K562 (cell line): ENCODE data around the gene LIMCH1. TPM values are rescaled to one million over a fixed set of nuclear protein-coding genes. Genes with fewer than 3 reads are reported as not detected.

Experiments
- ATAC-seq: fragments of 200-7000 bp; cut with Tn5 transposase; 3 replicates; pipeline ENCODE4 v1.9.1; 2020; ENCODE audit warnings: moderate library complexity
- BruUV-seq: library from RNA; stranded (reverse); fragments of 400-500 nt; replicated peaks from 2 replicates; lab custom pipeline; 2021; lab: Mats Ljungman, UMichigan
- CTCF ChIA-PET: fragments of 300-600 bp; formaldehyde crosslinking; extraction: SDS; loops from one replicate; lab custom pipeline; 2021; ENCODE audit warnings: low intra/inter-chr PET ratio; lab: Yijun Ruan, JAX
- POLR2A ChIA-PET: fragments of 300-600, 350-650 bp; sonication (Branson Sonifier 250); formaldehyde crosslinking; extraction: SDS; loops from one replicate; lab custom pipeline; 2021; ENCODE audit warnings: antibody characterized with exemption, inconsistent platforms; lab: Yijun Ruan, JAX
- DNase-seq, 4 experiments: peaks; one replicate each; pipeline versions ENCODE4 v3.0.0 to v3.0.0-alpha.2; 2011 to 2018; ENCODE audit warnings: low spot score in 3 of 4, mixed read lengths in 3 of 4; ENCODE audit errors: extremely low read depth in 1 of 4
- FAIRE-seq: peaks from 2 replicates; lab custom pipeline; 2011; peaks lifted over from hg19 to GRCh38; lab: Jason Lieb, UNC
- H2AFZ ChIP-seq: 2 replicates; pipeline ENCODE4 v1.6.0; 2011; ENCODE audit warnings: low read depth, low read length, control low read depth, inconsistent platforms
- H3K27ac ChIP-seq: fragments of 200-600 bp; 3 replicates; pipeline ENCODE4 v1.8.0; 2011; ENCODE audit warnings: low read depth, mild to moderate bottlenecking, control low read depth, inconsistent platforms, low read length, moderate library complexity, mixed read lengths; ENCODE audit errors: extremely low read depth
- H3K27me3 ChIP-seq, 2 experiments: fragments of 300-600 bp in 1 of 2; 2 replicates in 1 of 2; 3 replicates in 1 of 2; pipeline versions ENCODE4 v1.6.0 to v1.8.0; 2011; ENCODE audit warnings: inconsistent platforms in 2 of 2, low read length in 2 of 2, mild to moderate bottlenecking in 1 of 2, mixed read lengths in 1 of 2, moderate library complexity in 1 of 2; ENCODE audit not compliant: control insufficient read depth in 2 of 2, insufficient read depth in 2 of 2
- H3K36me3 ChIP-seq: fragments of 300-600 bp; 3 replicates; pipeline ENCODE4 v1.8.0; 2011; ENCODE audit warnings: mild to moderate bottlenecking, low read length, inconsistent platforms; ENCODE audit not compliant: control insufficient read depth, insufficient read depth
- H3K4me1 ChIP-seq, 2 experiments: fragments of 200-600 bp in 1 of 2; replicated peaks in 1 of 2; 2 replicates in 1 of 2; 3 replicates in 1 of 2; pipeline versions ENCODE4 v1.5.1 to v1.8.0; 2011; ENCODE audit warnings: inconsistent platforms in 2 of 2, low read length in 2 of 2, mild to moderate bottlenecking in 1 of 2, mixed read lengths in 1 of 2, moderate library complexity in 1 of 2; ENCODE audit not compliant: control insufficient read depth in 2 of 2, insufficient read depth in 2 of 2
- H3K4me2 ChIP-seq: 2 replicates; pipeline ENCODE4 v1.6.1; 2011; ENCODE audit warnings: low read length, control low read depth, inconsistent platforms, mixed read lengths; ENCODE audit not compliant: insufficient read depth
- H3K4me3 ChIP-seq: fragments of 200-600 bp; sonication (generic), shearing (Covaris generic); 2 replicates; pipeline ENCODE4 v1.5.1; 2016; ENCODE audit warnings: control low read depth, inconsistent platforms
- H3K79me2 ChIP-seq: fragments of 200-600 bp; 3 replicates; pipeline ENCODE4 v1.8.0; 2011; ENCODE audit warnings: low read length, inconsistent platforms; ENCODE audit not compliant: control insufficient read depth, insufficient read depth
- H3K9ac ChIP-seq, 2 experiments: 2 replicates each; pipeline versions ENCODE4 v1.6.0 to v1.6.1; 2011; ENCODE audit warnings: low read depth in 2 of 2, low read length in 2 of 2, control low read depth in 1 of 2, inconsistent platforms in 1 of 2, mild to moderate bottlenecking in 1 of 2, mixed read lengths in 1 of 2; ENCODE audit not compliant: insufficient read depth in 1 of 2
- H3K9me1 ChIP-seq: one replicate; pipeline ENCODE4 v1.6.0; 2011; ENCODE audit warnings: inconsistent platforms, mild to moderate bottlenecking, low read length, moderate library complexity; ENCODE audit not compliant: control insufficient read depth, insufficient read depth
- H3K9me3 ChIP-seq: replicated peaks from 2 replicates; pipeline ENCODE4 v1.5.1; 2011; ENCODE audit warnings: low read depth, low read length, inconsistent platforms; ENCODE audit not compliant: control insufficient read depth, insufficient read depth
- H4K20me1 ChIP-seq: replicated peaks from 2 replicates; pipeline ENCODE4 v1.6.1; 2011; ENCODE audit warnings: low read length, inconsistent platforms, mixed read lengths; ENCODE audit not compliant: control insufficient read depth, insufficient read depth
- CCNT2 ChIP-seq: IDR thresholded peaks from 2 replicates; pipeline ENCODE4 v1.6.1; 2011; ENCODE audit warnings: borderline replicate concordance, low read depth, mild to moderate bottlenecking, moderate library complexity, mixed read lengths, low read length; ENCODE audit not compliant: insufficient read length; ENCODE audit errors: extremely low read depth
- ETS2 ChIP-seq: IDR thresholded peaks from 2 replicates; pipeline ENCODE4 v1.6.1; 2016; ENCODE audit warnings: borderline replicate concordance, missing genetic modification characterization, mild to moderate bottlenecking, moderate library complexity, missing compliant biosample characterization; ENCODE audit not compliant: poor library complexity, severe bottlenecking
- HCFC1 ChIP-seq: IDR thresholded peaks from 2 replicates; pipeline ENCODE4 v1.6.1; 2012; ENCODE audit warnings: low read depth, low read length, improper control_type of control experiment
- KAT2B ChIP-seq: IDR thresholded peaks from one replicate; pipeline ENCODE4 v1.6.1; 2012; ENCODE audit warnings: low read depth, mild to moderate bottlenecking, control low read depth, inconsistent platforms, low read length, moderate library complexity
- KDM1A ChIP-seq, 2 experiments: fragments of 450-650 bp; IDR thresholded peaks; 2 replicates each; pipeline ENCODE4 v1.6.1; 2016; ENCODE audit warnings: mild to moderate bottlenecking in 2 of 2
- MTA2 ChIP-seq: fragments of 450-650 bp; IDR thresholded peaks from 2 replicates; pipeline ENCODE4 v1.6.1; 2016; ENCODE audit warnings: low read depth
- PCBP2 ChIP-seq: fragments of 200-400 bp; formaldehyde crosslinking; IDR thresholded peaks from 2 replicates; pipeline ENCODE4 v1.6.1; 2018; ENCODE audit warnings: low read length, low read depth, mild to moderate bottlenecking, moderate library complexity; ENCODE audit not compliant: poor library complexity, severe bottlenecking
- POLR2G ChIP-seq: fragments of 200-400 bp; formaldehyde crosslinking; IDR thresholded peaks from 2 replicates; pipeline ENCODE4 v1.6.1; 2017; ENCODE audit warnings: low read depth, mild to moderate bottlenecking, antibody characterized with exemption, low read length, moderate library complexity
- RBM39 ChIP-seq: fragments of 200-400 bp; formaldehyde crosslinking; optimal IDR thresholded peaks from 2 replicates; pipeline ENCODE3; 2018; ENCODE audit warnings: low read depth, low read length
- SRSF9 ChIP-seq: fragments of 200-400 bp; formaldehyde crosslinking; IDR thresholded peaks from 2 replicates; pipeline ENCODE4 v1.6.1; 2017; ENCODE audit warnings: low read depth, low read length, borderline replicate concordance
- SUPT5H ChIP-seq: fragments of 450-650 bp; IDR thresholded peaks from 2 replicates; pipeline ENCODE4 v1.6.1; 2016
- ZNF121 ChIP-seq: sonication (generic); formaldehyde crosslinking; conservative IDR thresholded peaks from 2 replicates; pipeline ENCODE4 v1.8.0; 2022; ENCODE audit warnings: missing genetic modification reagents
- WGBS: fragments of 100-300 bp; shearing (Covaris generic); methylation state at CpG from one replicate; pipeline ENCODE4 v1.1.6; 2016; ENCODE audit warnings: low coverage, mixed read lengths; ENCODE audit not compliant: insufficient coverage; ENCODE audit errors: missing lambda C conversion rate; 5-methylcytosine and 5-hydroxymethylcytosine counted together
- in situ Hi-C: fragments of 300-500 bp; cut with MboI; formaldehyde crosslinking; loops from 4 replicates; pipeline ENCODE4 v1.15.0; 2018; ENCODE audit warnings: inconsistent platforms, mixed read lengths
- intact Hi-C: fragments of 100-400 bp; cut with micrococcal nuclease; formaldehyde crosslinking; loops from 2 replicates; pipeline ENCODE4 v1.14.2; 2022
- polyA plus RNA-seq, 8 experiments: library from polyadenylated mRNA; depleted of rRNA in 4 of 8; stranded (reverse) in 5 of 8; unstranded in 3 of 8; fragments of >200 nt; fragmentation: Nextera tagmentation in 2 of 8; fragmentation: Illumina TruSeq in 1 of 8; extraction: Ambion mirVana in 2 of 8; extraction: Trizol in 1 of 8; gene quantifications; 2 replicates each; pipeline versions ENCODE4 v1.2.1 to v1.2.3, GENCODE V29; 2011 to 2014; ENCODE audit warnings: inconsistent platforms in 1 of 8, missing spikeins in 1 of 8
- total RNA-seq, 7 experiments: library from RNA; depleted of rRNA in 6 of 7; stranded (reverse); fragments of >200 nt in 6 of 7; fragmentation: Illumina TruSeq in 2 of 7; extraction: Trizol in 2 of 7; gene quantifications; 2 replicates each; pipeline versions ENCODE4 v1.2.1 to v1.2.3, GENCODE V29; 2011 to 2021; ENCODE audit warnings: low replicate concordance in 1 of 7
- TF ChIP-seq, protein P1 (sequence below), 2 experiments: IDR thresholded peaks; 2 replicates each; pipeline ENCODE4 v1.6.1; 2011; ENCODE audit warnings: borderline replicate concordance in 1 of 2, control low read depth in 1 of 2, low read depth in 1 of 2, low read length in 1 of 2, mild to moderate bottlenecking in 1 of 2, mixed read lengths in 1 of 2, moderate library complexity in 1 of 2; ENCODE audit not compliant: insufficient read depth in 1 of 2, insufficient read length in 1 of 2, poor library complexity in 1 of 2, severe bottlenecking in 1 of 2; ENCODE audit errors: extremely low read depth in 1 of 2
- TF ChIP-seq, protein P2 (sequence below): fragments of 250-450 bp; sonication (Bioruptor Pico); IDR thresholded peaks from 2 replicates; pipeline ENCODE4 v1.8.0; 2022; ENCODE audit warnings: inconsistent platforms, mild to moderate bottlenecking, moderate library complexity, borderline replicate concordance
- TF ChIP-seq, protein P3 (sequence below), 3 experiments: IDR thresholded peaks in 2 of 3; conservative IDR thresholded peaks in 1 of 3; 2 replicates each; pipeline ENCODE4 v1.5.1; 2011 to 2012; ENCODE audit warnings: low read length in 3 of 3, mild to moderate bottlenecking in 3 of 3, control low read depth in 2 of 3, improper control_type of control experiment in 1 of 3, inconsistent platforms in 1 of 3, low read depth in 1 of 3, mixed read lengths in 1 of 3, moderate library complexity in 1 of 3; ENCODE audit not compliant: insufficient read depth in 2 of 3

Gene LIMCH1
- total and polyA plus RNA-seq, 9 of the 15 experiments (the other 6 are each of a cell fraction or from before 2014, with no cell fraction given) = 0.35 TPM; not detected in 8

DNA sequence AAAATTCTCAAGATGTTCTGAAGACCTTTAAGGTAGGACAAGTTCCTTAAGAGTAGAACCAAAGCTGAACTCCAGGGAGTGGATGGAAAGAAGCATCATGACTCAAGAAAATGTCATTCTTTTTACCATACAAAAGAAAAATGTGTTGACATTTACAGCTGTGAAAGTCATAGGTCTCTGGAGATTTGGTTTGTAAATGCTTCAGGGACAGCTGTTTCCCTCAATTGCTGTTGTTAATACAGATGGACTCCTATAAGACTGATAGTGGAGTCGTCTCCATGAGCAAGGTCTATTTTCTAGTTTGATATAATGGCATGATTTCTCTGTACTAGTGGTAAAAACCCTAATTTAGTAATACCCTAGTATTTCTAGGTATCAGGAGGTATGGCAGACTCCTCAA is 108.9 kb downstream of the LIMCH1 start (continued):
- TF ChIP-seq RBM39 (no peak), MTA2 (no peak)

DNA sequence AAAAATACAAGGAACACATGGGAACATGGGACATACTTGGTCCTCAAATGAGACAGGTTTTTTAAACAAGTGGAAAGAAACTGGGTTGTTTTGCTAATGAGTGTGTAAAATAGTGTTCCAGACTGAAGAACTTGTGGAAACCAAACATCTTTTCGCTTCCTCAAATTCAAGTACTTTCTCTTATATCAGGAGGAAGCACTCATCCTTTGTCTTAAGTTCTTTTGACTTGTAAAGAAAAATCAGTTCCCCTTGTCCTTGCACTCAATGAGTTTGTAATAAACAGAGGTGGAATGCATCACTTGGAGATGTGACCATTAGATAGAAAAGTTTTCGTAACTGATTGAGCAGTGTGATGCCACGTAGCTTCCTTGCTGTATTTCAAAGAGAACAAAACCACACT is 109.4 kb downstream of the LIMCH1 start:
- H3K9me1 ChIP-seq = no peaks in the 10 kb centered on the region
- H3K4me1 ChIP-seq = peaks cover 0 to 5% of the 10 kb centered on the region in 2 experiments; a peak in 1 of 5 replicates
- H3K79me2 ChIP-seq = no peaks in the 10 kb centered on the region
- TF ChIP-seq SUPT5H (no peak), PCBP2 (no peak), ZNF121 (CRISPR knock-in tag) (no peak), POLR2G (no peak), CCNT2 (no peak), HCFC1 (no peak), ETS2 (tag) (no peak), KDM1A (IDR thresholded peaks at IDR 0.05) (no peak), KAT2B (no peak), SRSF9 (no peak)
- TF ChIP-seq, protein P1, sequence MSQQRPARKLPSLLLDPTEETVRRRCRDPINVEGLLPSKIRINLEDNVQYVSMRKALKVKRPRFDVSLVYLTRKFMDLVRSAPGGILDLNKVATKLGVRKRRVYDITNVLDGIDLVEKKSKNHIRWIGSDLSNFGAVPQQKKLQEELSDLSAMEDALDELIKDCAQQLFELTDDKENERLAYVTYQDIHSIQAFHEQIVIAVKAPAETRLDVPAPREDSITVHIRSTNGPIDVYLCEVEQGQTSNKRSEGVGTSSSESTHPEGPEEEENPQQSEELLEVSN (IDR thresholded peaks at IDR 0.05; ENCODE audit: borderline replicate concordance in 1 of 2, extremely low read depth in 1 of 2, insufficient read depth in 1 of 2, insufficient read length in 1 of 2, low read depth in 1 of 2, low read length in 1 of 2, poor library complexity in 1 of 2, severe bottlenecking in 1 of 2) = no peak
- TF ChIP-seq, protein P2, sequence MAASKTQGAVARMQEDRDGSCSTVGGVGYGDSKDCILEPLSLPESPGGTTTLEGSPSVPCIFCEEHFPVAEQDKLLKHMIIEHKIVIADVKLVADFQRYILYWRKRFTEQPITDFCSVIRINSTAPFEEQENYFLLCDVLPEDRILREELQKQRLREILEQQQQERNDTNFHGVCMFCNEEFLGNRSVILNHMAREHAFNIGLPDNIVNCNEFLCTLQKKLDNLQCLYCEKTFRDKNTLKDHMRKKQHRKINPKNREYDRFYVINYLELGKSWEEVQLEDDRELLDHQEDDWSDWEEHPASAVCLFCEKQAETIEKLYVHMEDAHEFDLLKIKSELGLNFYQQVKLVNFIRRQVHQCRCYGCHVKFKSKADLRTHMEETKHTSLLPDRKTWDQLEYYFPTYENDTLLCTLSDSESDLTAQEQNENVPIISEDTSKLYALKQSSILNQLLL = no peak
- TF ChIP-seq, protein P3, sequence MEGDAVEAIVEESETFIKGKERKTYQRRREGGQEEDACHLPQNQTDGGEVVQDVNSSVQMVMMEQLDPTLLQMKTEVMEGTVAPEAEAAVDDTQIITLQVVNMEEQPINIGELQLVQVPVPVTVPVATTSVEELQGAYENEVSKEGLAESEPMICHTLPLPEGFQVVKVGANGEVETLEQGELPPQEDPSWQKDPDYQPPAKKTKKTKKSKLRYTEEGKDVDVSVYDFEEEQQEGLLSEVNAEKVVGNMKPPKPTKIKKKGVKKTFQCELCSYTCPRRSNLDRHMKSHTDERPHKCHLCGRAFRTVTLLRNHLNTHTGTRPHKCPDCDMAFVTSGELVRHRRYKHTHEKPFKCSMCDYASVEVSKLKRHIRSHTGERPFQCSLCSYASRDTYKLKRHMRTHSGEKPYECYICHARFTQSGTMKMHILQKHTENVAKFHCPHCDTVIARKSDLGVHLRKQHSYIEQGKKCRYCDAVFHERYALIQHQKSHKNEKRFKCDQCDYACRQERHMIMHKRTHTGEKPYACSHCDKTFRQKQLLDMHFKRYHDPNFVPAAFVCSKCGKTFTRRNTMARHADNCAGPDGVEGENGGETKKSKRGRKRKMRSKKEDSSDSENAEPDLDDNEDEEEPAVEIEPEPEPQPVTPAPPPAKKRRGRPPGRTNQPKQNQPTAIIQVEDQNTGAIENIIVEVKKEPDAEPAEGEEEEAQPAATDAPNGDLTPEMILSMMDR (IDR thresholded peaks at IDR 0.05 in 2 of 3, conservative IDR thresholded peaks at IDR 0.05 in 1 of 3; ENCODE audit: insufficient read depth in 2 of 3, low read depth in 1 of 3, low read length in 3 of 3) = no peak
- no peak overlapping the region for H3K4me2 ChIP-seq
- H3K9me3 ChIP-seq = no peaks in the 10 kb centered on the region
- WGBS = 0% methylated on average over 3 of the region's 3 CpGs
- H3K27me3 ChIP-seq = no peaks in the 10 kb centered on the region; a peak in 1 of 5 replicates
- DNase-seq (no peak), FAIRE-seq (no peak), ATAC-seq (no peak)
- in situ Hi-C loops (no loop called here), intact Hi-C loops (loop anchor here (10.0 kb wide), 1 partner anchor 713 kb away; no protein-coding TSS in a partner anchor)
- no TSS peak for BruUV-seq
- H3K36me3 ChIP-seq = no peaks in the 10 kb centered on the region
- no peak overlapping the region for H2AFZ ChIP-seq
- H3K27ac ChIP-seq = no peak overlapping the region
- no peak overlapping the region for H3K4me3 ChIP-seq
- H4K20me1 ChIP-seq = no peaks in the 10 kb centered on the region
- ChIA-PET CTCF (no interaction called here), POLR2A (interaction anchor here (0.5 kb wide), 1 partner anchor 560 kb away, joined by 3 read pairs; no protein-coding TSS in a partner anchor)
- no peak overlapping the region for H3K9ac ChIP-seq
